HG03066 (cell line): Measurements from ENCODE around the gene PSMD9.
"Not testable (repeated sequence)": the region's sequence is repeated elsewhere in the genome, so short reads cannot be mapped to it uniquely, and the experiment has no call there.

Source experiments
- ATAC-seq: cut with Tn5 transposase; IDR thresholded peaks from one replicate; pipeline ENCODE4 v1.9.1; 2021; ENCODE audit warnings: low read depth; ENCODE audit not compliant: unreplicated experiment

The PSMD9 gene

GRCh38 chr12:121917950-121918678 is 29.5 kb downstream of the PSMD9 start, which contains the start of gene CFAP251:
TSS of gene CFAP251 (plus strand) at chr12:121918592. CDS start at chr12:121921306, 2,714 bp downstream.
- peak; percentile 93 for ATAC-seq

GRCh38 chr12:121918679-121919038 is 30.1 kb downstream of the PSMD9 start:
- peak; percentile 44 for ATAC-seq

GRCh38 chr12:121921066-121921465 is 32.5 kb downstream of the PSMD9 start:
- ATAC-seq = no peak

GRCh38 chr12:121925358-121925695 is 36.7 kb downstream of the PSMD9 start:
- no peak for ATAC-seq

GRCh38 chr12:121926874-121927706 is 38.5 kb downstream of the PSMD9 start:
- ATAC-seq = no peak

- ATAC-seq = no peak
Measured at GRCh38 chr12:121927813-121928212, 39.2 kb downstream of the PSMD9 start.

- ATAC-seq = not testable (repeated sequence)
Measured at GRCh38 chr12:121929545-121929944, 41.0 kb downstream of the PSMD9 start.

- no peak for ATAC-seq
Measured at GRCh38 chr12:121930862-121931261, 42.3 kb downstream of the PSMD9 start.

GRCh38 chr12:121932176-121932536 is 43.6 kb downstream of the PSMD9 start:
- ATAC-seq = no peak

GRCh38 chr12:121932914-121933521 is 44.4 kb downstream of the PSMD9 start:
- ATAC-seq = no peak

- ATAC-seq = no peak
Measured at GRCh38 chr12:121933522-121934308, 45.1 kb downstream of the PSMD9 start.

- ATAC-seq = no peak
Measured at GRCh38 chr12:121934309-121934664, 45.7 kb downstream of the PSMD9 start.

GRCh38 chr12:121937654-121938053 is 49.1 kb downstream of the PSMD9 start:
- ATAC-seq = no peak

GRCh38 chr12:121939186-121939585 is 50.6 kb downstream of the PSMD9 start:
- ATAC-seq = no peak

GRCh38 chr12:121939992-121940766 is 51.6 kb downstream of the PSMD9 start:
- no peak for ATAC-seq

- no peak for ATAC-seq
Measured at GRCh38 chr12:121942145-121942718, 53.6 kb downstream of the PSMD9 start.

GRCh38 chr12:121943926-121944325 is 55.3 kb downstream of the PSMD9 start:
- ATAC-seq = no peak

- no peak for ATAC-seq
Measured at GRCh38 chr12:121946313-121947025, 57.9 kb downstream of the PSMD9 start.

GRCh38 chr12:121947981-121948380 is 59.4 kb downstream of the PSMD9 start:
- ATAC-seq = no peak
